Measurements from ENCODE around the gene PLXNA4. TPM values are rescaled to one million over a fixed set of nuclear protein-coding genes. Genes with fewer than 3 reads are reported as not detected.

PLXNA4 gene
- total and polyA plus RNA-seq, 9 of the 15 experiments (the other 6 are each of a cell fraction or from before 2014, with no cell fraction given), result under 0.01 to 0.09 TPM; not detected in 7

- peak; percentile 79; the same call in 1 of the 2 replicates for TF ChIP-seq HBP1 (CRISPR knock-in tag; IDR thresholded peaks at IDR 0.05)
- no peak for TF ChIP-seq GTF3C2 (IDR thresholded peaks at IDR 0.05; ENCODE audit: borderline replicate concordance, extremely low read depth, insufficient read length)
- no peak for TF ChIP-seq FOXK2 (conservative IDR thresholded peaks at IDR 0.05 in 1 of 2, IDR thresholded peaks at IDR 0.05 in 1 of 2; ENCODE audit: low read depth in 2 of 2)
- TF ChIP-seq DEAF1 (CRISPR knock-in tag; IDR thresholded peaks at IDR 0.05), result no peak
- no peak for TF ChIP-seq ZFP36 (IDR thresholded peaks at IDR 0.05; ENCODE audit: low read depth, low read length, partially characterized antibody)
- no peak for TF ChIP-seq CEBPG (CRISPR knock-in tag; IDR thresholded peaks at IDR 0.05)
- no peak for TF ChIP-seq CEBPG (tag; conservative IDR thresholded peaks at IDR 0.05 in 1 of 2, IDR thresholded peaks at IDR 0.05 in 1 of 2)
- peak; percentile 99 for TF ChIP-seq ZNF609 (CRISPR knock-in tag; IDR thresholded peaks at IDR 0.05; ENCODE audit: borderline replicate concordance)
- peak; percentile 54 for TF ChIP-seq ETV1 (tag; conservative IDR thresholded peaks at IDR 0.05; ENCODE audit: low read depth)
- TF ChIP-seq EZH2 (IDR thresholded peaks at IDR 0.05; ENCODE audit: borderline replicate concordance, low read depth, low read length), result no peak
- TF ChIP-seq CAMTA2 (CRISPR knock-in tag; conservative IDR thresholded peaks at IDR 0.05), result no peak
- TF ChIP-seq ZKSCAN8 (CRISPR knock-in tag; IDR thresholded peaks at IDR 0.05), result peak; percentile 75; the same call in 1 of the 2 replicates
- no peak for TF ChIP-seq CHD4 (IDR thresholded peaks at IDR 0.05; ENCODE audit: insufficient read depth, insufficient replicate concordance, low read depth, low read length, poor library complexity, severe bottlenecking)
- TF ChIP-seq NFE2 (IDR thresholded peaks at IDR 0.05; ENCODE audit: low read depth), result peak; percentile 84
These were observed 86.5 kb downstream of the PLXNA4 start (continued) for GRCh38 chr7:132489776-132490237.
